LNCaP clone FGC (cell line): ENCODE data around the gene TNRC6A.

Source experiments
- DNase-seq: peaks from one replicate; pipeline ENCODE4 v3.0.0-alpha.2; 2011; ENCODE audit warnings: low read depth
- H3K4me3 ChIP-seq: 2 replicates; pipeline ENCODE4 v1.5.1; 2011; ENCODE audit warnings: mild to moderate bottlenecking, low read depth, low read length, control low read depth
- TF ChIP-seq, protein P1 (sequence below): IDR thresholded peaks from 2 replicates; pipeline ENCODE4 v1.5.1; 2012; ENCODE audit warnings: mild to moderate bottlenecking; ENCODE audit not compliant: control insufficient read depth, insufficient read depth; ENCODE audit errors: extremely low read depth

Gene TNRC6A

DNA sequence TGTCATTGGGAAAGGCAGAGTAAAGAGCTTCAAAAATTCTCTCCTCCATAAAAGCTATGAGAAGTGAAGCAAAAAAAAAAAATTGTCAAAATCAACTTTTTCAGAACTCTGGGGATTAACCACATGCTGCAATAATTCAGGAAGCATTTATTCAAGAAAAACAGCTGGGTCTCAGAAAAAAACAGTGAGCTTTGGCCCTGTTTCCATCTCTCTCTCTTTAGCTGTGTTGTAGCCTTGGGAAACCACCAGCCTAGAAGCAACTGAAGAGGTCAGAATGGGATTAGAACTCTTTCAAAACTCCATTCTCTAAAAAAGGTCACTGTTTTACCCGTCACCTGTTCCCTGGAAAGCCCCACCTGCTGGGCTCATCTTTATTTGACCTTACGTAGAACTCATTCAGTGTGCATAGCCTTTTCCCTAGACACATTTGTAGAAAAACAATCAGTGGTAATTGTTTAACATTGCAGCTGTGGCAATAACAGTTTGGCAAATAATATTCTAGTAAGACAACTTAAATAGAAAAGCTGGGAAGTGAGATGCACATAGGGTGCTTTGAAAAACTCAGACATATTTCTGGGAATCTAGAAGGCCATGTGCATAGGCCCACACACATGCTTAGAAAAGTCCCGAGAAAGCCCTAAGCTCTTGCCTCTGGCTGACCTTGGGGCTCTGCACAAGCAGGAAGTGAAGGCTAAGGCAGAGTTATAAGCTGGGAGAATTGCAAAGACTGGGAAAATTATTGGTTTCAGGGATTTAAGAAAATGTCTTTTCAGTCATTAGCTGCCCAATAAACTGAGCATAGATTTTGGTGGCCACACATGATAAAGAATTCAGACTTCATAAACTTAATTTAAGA, 134.4 kb downstream of the TNRC6A start:
- DNase-seq = no peak
- TF ChIP-seq, protein P1, sequence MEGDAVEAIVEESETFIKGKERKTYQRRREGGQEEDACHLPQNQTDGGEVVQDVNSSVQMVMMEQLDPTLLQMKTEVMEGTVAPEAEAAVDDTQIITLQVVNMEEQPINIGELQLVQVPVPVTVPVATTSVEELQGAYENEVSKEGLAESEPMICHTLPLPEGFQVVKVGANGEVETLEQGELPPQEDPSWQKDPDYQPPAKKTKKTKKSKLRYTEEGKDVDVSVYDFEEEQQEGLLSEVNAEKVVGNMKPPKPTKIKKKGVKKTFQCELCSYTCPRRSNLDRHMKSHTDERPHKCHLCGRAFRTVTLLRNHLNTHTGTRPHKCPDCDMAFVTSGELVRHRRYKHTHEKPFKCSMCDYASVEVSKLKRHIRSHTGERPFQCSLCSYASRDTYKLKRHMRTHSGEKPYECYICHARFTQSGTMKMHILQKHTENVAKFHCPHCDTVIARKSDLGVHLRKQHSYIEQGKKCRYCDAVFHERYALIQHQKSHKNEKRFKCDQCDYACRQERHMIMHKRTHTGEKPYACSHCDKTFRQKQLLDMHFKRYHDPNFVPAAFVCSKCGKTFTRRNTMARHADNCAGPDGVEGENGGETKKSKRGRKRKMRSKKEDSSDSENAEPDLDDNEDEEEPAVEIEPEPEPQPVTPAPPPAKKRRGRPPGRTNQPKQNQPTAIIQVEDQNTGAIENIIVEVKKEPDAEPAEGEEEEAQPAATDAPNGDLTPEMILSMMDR = no peak

GRCh38 chr16:24869033-24869432, 139.6 kb downstream of the TNRC6A start:
- DNase-seq = no peak
- H3K4me3 ChIP-seq = no peak overlapping the region
- TF ChIP-seq, protein P1 = no peak

More for the DNA sequence above, 134.4 kb downstream of the TNRC6A start:
- H3K4me3 ChIP-seq = no peak overlapping the region

- no peak for DNase-seq
- TF ChIP-seq, protein P1 = no peak
- H3K4me3 ChIP-seq = no peak overlapping the region
Observed at GRCh38 chr16:24871891-24872290, 142.4 kb downstream of the TNRC6A start.

DNA sequence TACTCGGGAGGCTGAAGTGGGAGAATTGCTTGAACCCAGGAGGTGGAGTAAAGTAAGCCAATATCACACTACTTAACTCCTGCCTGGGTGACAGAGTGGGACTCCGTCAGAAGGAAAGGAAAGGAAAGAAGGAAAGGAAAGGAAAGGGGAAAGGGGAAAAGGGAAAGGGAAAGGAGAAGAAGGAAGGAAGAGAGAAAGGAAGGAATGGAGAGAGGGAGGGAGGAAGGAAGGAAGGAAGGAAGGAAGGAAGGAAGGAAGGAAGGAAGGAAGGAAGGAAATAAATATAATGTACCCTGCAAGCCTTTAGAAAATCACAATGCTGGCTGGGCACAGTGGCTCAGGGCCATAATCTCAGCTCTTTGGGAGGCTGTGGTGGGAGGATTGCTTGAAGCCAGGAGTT, 143.6 kb downstream of the TNRC6A start:
- TF ChIP-seq, protein P1 = no peak
- no peak for DNase-seq
- no peak overlapping the region for H3K4me3 ChIP-seq

DNA sequence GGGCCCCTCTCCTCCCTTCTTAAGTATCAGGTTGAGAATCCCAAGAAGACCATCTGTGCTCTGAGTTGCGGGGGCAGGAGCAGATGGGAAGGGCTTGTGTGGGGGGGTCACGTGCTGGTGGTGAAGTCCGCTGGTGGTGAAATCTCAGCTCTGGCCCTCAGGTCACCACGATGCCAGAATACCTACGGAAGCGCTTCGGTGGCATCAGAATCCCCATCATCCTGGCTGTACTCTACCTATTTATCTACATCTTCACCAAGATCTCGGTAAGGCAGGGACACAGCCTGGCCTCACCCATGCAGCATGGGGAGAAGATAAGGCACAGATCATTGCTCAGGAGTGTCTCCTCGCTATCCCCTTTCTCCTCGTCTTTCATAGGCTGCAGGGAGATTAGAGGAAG, 146.0 kb downstream of the TNRC6A start:
- H3K4me3 ChIP-seq = no peak overlapping the region
- TF ChIP-seq, protein P1 = no peak
- DNase-seq = no peak
